ENCODE measurements around the gene MCTP1. TPM values are rescaled to one million over a fixed set of nuclear protein-coding genes. Genes with fewer than 3 reads are reported as not detected.

The MCTP1 gene
- total and polyA plus RNA-seq, 10 of the 15 experiments (the other 5 are each of a cell fraction or from before 2014, with no cell fraction given), result 12.6 to 45.9 (median 18.8) TPM

- no peaks in the 10 kb centered on the region; a peak in 1 of 4 replicates for H3K36me3 ChIP-seq (ENCODE audit: control insufficient read depth in 2 of 2, insufficient read depth in 2 of 2, low read length in 1 of 2)
- intact Hi-C loops (cut with micrococcal nuclease; ENCODE audit: unreplicated experiment) (no loop called here), in situ Hi-C loops (cut with MboI) (loop anchor here (25.0 kb wide), 1 partner anchor 1107 kb away; the partner anchor contains the start of genes NR2F1 and NR2F1-AS1)
- POLR2A ChIA-PET, result no interaction called here
- no peaks in the 10 kb centered on the region for H3K9me3 ChIP-seq (replicated peaks; ENCODE audit: control insufficient read depth, insufficient read depth, low read length)
- no peak overlapping the region for H2AFZ ChIP-seq (ENCODE audit: control insufficient read depth, low read depth, low read length)
- H4K20me1 ChIP-seq (ENCODE audit: control insufficient read depth, insufficient read depth), result no peaks in the 10 kb centered on the region
- SMC1A ChIA-PET (ENCODE audit: uncharacterized antibody, unreplicated experiment), result interaction anchor here (0.6 to 2.4 kb wide), 7 partner anchors 13 to 171 kb away, joined by 3 to 13 read pairs (median 3); no protein-coding TSS in a partner anchor
- FAIRE-seq, result no peak
- no peak for DNase-seq (ENCODE audit: low read depth, low spot score)
- no peak overlapping the region for H3K4me3 ChIP-seq
- TF ChIP-seq TARDBP (IDR thresholded peaks at IDR 0.05; ENCODE audit: borderline replicate concordance), result no peak
- no peak for TF ChIP-seq ATF2 (IDR thresholded peaks at IDR 0.05; ENCODE audit: low read length)
- no peak for TF ChIP-seq HSF1 (IDR thresholded peaks at IDR 0.05; ENCODE audit: low read depth, low read length)
- TF ChIP-seq ZZZ3 (IDR thresholded peaks at IDR 0.05; ENCODE audit: control insufficient read depth, insufficient read length, low read depth), result no peak
- no peak for TF ChIP-seq PAX5 (IDR thresholded peaks at IDR 0.05; ENCODE audit: borderline replicate concordance, low read depth, low read length)
- no TSS peak for BruUV-seq (replicated peaks)
- CTCF ChIA-PET, result interaction anchor here (1.2 to 1.4 kb wide), 3 partner anchors 11 to 170 kb away, joined by 3 to 15 read pairs (median 4); no protein-coding TSS in a partner anchor
- no peaks in the 10 kb centered on the region for H3K79me2 ChIP-seq (ENCODE audit: control insufficient read depth, insufficient read depth, low read length)
- 97% methylated on average over 2 of the region's 2 CpGs for WGBS (ENCODE audit: insufficient coverage, insufficient replicate concordance, low lambda C conversion rate, missing lambda C conversion rate)
- RAD21 ChIA-PET (ENCODE audit: unreplicated experiment), result interaction anchor here (1.2 kb wide), 1 partner anchor 43 kb away, joined by 4 read pairs; no protein-coding TSS in a partner anchor
- ATAC-seq, result no peak
- no peaks in the 10 kb centered on the region for H3K4me1 ChIP-seq (ENCODE audit: control insufficient read depth, insufficient read depth, low read length)
- no peaks in the 10 kb centered on the region for H3K27me3 ChIP-seq (replicated peaks in 1 of 2; ENCODE audit: control insufficient read depth in 2 of 2, insufficient read depth in 2 of 2, low read length in 1 of 2)
- no peak overlapping the region for H3K27ac ChIP-seq (ENCODE audit: control insufficient read depth, insufficient read depth)
- H3K4me2 ChIP-seq (ENCODE audit: control insufficient read depth, insufficient read depth), result no peak overlapping the region
- no peak overlapping the region for H3K9ac ChIP-seq (ENCODE audit: control insufficient read depth, insufficient read depth, low read length)
Measured at GRCh38 chr5:94694671-94695070, 590.2 kb downstream of the MCTP1 start.

Measured in GM12878 (cell line).